ENCODE results near the gene PTTG1. TPM values are rescaled to one million over a fixed set of nuclear protein-coding genes. Genes with fewer than 3 reads are reported as not detected.

PTTG1 gene
- total and polyA plus RNA-seq, 2 experiments from 2014 or later = 394 to 620 TPM

GRCh38 chr5:160478163-160478562, 56.5 kb downstream of the PTTG1 start:
- Histone ChIP-seq H3K9me2 (ENCODE audit: insufficient read depth) (peaks cover 11% of the 10 kb centered on the region), H3K36me3 (ENCODE audit: insufficient read depth) (no peaks in the 10 kb centered on the region), H3K27ac (ENCODE audit: low read depth) (peak overlapping the region; percentile 75; the same call in 1 of the 2 replicates), H2AFZ (peak overlapping the region; percentile 50; the same call in 1 of the 2 replicates), H3K4me1 (ENCODE audit: insufficient read depth) (peaks cover 38% of the 10 kb centered on the region), H3K4me2 (peak overlapping the region; percentile 56; the same call in 1 of the 2 replicates), H3F3A (replicated peaks; ENCODE audit: low read depth) (peaks cover 4% of the 10 kb centered on the region; the same call in 1 of the 2 replicates), H3K79me2 (replicated peaks; ENCODE audit: insufficient read depth) (no peaks in the 10 kb centered on the region), H3K4me3 (no peak overlapping the region), H3K27me3 (ENCODE audit: insufficient read depth) (no peaks in the 10 kb centered on the region), H4K20me1 (replicated peaks; ENCODE audit: insufficient read depth) (no peaks in the 10 kb centered on the region)
- no peak for TF ChIP-seq ZNF462 (CRISPR knock-in tag; IDR thresholded peaks at IDR 0.05)
- TF ChIP-seq CREB1 (CRISPR knock-in tag; IDR thresholded peaks at IDR 0.05; ENCODE audit: low read depth) = no peak
- no peak for TF ChIP-seq POLR2AphosphoS5 (IDR thresholded peaks at IDR 0.05; ENCODE audit: low read depth)
- no peak for TF ChIP-seq EZH2 (IDR thresholded peaks at IDR 0.05; ENCODE audit: low read depth, unreplicated experiment)
- TF ChIP-seq ZNF331 (CRISPR knock-in tag; IDR thresholded peaks at IDR 0.05; ENCODE audit: low read depth) = no peak
- TF ChIP-seq ZNF114 (CRISPR knock-in tag; IDR thresholded peaks at IDR 0.05) = no peak
- TF ChIP-seq NANOG (IDR thresholded peaks at IDR 0.05; ENCODE audit: borderline replicate concordance) = no peak
- no peak for TF ChIP-seq JUNB (IDR thresholded peaks at IDR 0.05; ENCODE audit: unreplicated experiment)
- no peak for TF ChIP-seq STAT1 (IDR thresholded peaks at IDR 0.05; ENCODE audit: unreplicated experiment)
- TF ChIP-seq CTCF (conservative IDR thresholded peaks at IDR 0.05; ENCODE audit: low read depth in 2 of 2) = no peak
- TF ChIP-seq EZH2phosphoT487 (IDR thresholded peaks at IDR 0.05; ENCODE audit: unreplicated experiment) = no peak
- no peak for TF ChIP-seq REST (IDR thresholded peaks at IDR 0.05; ENCODE audit: unreplicated experiment)
- no peak for TF ChIP-seq ETS1 (IDR thresholded peaks at IDR 0.05)
- DNase-seq (ENCODE audit: low spot score) (no peak), ATAC-seq (no peak)
- peaks cover 32% of the 10 kb centered on the region for H3K4me1 Mint-ChIP-seq
- H3K4me3 Mint-ChIP-seq = no peak overlapping the region
- H3K36me3 Mint-ChIP-seq (ENCODE audit: low read depth) = no peaks in the 10 kb centered on the region; the same call in 2 of the 3 replicates
- H3K27ac Mint-ChIP-seq = no peak overlapping the region
- H3K9me3 Mint-ChIP-seq = no peaks in the 10 kb centered on the region; the same call in 2 of the 3 replicates
- peaks cover 4% of the 10 kb centered on the region for H3K27me3 Mint-ChIP-seq (ENCODE audit: insufficient read depth, low read depth, poor library complexity)
